CD4-positive, alpha-beta T cell treated with Interleukin-15 for 1 hour (primary cell): ENCODE measurements around the gene PTPN21.

Experiments used
- DNase-seq: peaks from one replicate; pipeline ENCODE4 v3.0.0-alpha.2; 2020

PTPN21 gene

DNA sequence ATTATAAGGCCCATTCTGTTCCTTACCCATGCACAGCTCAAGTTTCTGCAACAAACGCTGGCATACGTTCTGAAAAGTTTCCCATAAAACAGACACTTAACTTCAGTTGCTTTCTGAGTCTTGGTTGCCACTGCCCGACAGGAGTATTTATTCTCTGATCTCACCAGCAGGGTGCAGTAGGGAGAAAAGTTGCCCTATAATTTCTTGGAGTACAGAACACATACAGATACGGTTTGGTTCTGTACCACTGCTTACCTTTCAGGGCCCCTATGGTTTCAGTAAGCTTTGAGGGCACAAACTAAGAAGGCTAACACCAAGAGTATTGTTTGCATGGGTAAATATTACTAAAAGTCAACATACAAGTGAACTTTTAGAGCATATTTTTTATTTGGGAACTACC lies 91.5 kb downstream of the PTPN21 start:
- no peak for DNase-seq

DNA sequence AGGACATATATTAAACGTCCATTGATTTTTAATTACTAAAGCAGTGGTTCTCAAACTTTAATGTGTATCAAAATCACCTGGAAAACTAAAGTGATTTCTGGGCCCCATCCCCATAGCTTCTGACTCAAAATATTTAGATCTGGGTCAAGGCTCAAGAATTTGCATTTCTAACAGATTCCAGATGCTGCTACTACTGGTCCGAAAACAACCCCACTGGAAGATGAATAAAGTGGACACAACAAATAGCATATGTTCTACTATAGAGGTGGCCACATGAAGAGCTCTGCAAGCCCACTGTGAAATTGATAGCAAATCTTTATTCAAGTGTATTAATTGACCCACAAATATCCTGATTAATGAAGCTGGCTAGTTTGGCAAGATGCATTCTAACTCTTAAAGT lies 99.9 kb downstream of the PTPN21 start:
- no peak for DNase-seq

DNA sequence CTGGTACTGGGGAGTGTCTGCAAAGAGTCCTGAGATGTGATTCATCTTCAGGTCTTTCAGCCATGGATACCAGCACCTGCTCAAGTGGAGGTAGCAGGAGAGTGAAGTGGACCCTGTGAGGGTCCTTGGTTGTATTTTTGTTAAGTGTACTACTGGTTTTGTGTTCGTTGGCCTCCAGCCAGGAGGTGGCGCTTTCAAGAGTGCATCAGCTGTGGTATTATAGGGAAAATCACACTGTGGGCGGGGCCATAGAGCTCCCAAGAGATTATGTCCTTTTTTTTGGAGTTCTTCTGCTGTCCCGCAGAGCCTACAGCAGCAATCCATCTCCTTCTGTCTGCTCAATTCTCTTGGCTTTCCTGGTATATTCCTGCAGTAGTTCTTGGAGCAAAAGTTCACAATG lies 102.6 kb downstream of the PTPN21 start:
- no peak for DNase-seq

- DNase-seq = no peak
Measured at GRCh38 chr14:88439088-88439487, 115.7 kb downstream of the PTPN21 start.

DNA sequence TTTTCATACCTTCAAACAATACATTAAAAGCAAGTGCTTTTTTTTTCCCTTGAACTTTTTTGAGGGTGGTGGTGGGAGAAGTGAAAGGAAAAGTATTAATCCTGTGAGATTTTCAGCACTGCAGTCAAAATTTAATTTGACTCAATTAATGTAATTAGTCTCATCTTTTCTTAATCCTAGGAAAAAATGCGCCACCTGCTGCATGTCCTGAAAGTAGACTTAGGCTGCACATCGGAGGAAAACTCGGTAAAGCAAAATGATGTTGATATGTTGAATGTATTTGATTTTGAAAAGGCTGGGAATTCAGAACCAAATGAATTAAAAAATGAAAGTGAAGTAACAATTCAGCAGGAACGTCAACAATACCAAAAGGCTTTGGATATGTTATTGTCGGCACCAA lies 117.1 kb downstream of the PTPN21 start:
- DNase-seq = no peak

DNA sequence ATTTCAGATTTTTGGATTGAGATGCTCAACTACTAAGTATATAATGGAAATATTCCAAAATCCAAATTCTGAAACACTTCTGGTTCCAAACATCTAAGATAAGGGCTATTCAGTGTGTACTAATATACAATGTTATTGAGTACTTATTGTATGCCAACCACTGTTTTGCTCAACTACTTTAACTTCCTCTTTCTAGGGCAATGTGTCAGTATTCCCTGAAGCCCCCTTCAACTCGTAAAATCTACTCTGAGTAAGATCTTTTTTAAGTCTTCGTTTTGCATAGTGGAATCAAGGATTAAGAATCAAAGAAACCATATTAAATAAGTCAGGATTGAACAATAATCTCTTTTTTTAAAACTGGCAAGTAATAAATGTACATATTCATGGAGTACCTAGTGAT lies 123.8 kb downstream of the PTPN21 start:
- no peak for DNase-seq

- no peak for DNase-seq
Measured at GRCh38 chr14:88426271-88426670, 128.5 kb downstream of the PTPN21 start.

DNA sequence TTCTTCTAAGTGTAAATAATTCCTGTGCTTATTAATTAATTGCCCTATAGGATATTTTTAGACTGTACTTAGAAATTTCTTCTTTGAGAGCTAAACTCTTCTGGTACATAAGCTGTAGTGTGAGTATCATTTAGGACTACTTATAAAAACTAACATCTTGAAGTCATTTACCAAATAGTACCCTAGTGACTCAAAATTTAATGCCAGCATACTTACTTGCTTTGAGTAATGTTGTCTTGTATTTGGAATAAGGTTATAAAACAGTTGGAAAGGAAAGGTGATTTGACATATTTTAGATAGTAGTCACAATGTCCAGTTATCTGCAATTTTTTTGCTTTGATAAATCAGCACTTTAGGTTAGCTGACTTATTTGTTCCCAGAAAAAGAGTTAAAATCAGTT lies 130.2 kb downstream of the PTPN21 start:
- DNase-seq = no peak

DNA sequence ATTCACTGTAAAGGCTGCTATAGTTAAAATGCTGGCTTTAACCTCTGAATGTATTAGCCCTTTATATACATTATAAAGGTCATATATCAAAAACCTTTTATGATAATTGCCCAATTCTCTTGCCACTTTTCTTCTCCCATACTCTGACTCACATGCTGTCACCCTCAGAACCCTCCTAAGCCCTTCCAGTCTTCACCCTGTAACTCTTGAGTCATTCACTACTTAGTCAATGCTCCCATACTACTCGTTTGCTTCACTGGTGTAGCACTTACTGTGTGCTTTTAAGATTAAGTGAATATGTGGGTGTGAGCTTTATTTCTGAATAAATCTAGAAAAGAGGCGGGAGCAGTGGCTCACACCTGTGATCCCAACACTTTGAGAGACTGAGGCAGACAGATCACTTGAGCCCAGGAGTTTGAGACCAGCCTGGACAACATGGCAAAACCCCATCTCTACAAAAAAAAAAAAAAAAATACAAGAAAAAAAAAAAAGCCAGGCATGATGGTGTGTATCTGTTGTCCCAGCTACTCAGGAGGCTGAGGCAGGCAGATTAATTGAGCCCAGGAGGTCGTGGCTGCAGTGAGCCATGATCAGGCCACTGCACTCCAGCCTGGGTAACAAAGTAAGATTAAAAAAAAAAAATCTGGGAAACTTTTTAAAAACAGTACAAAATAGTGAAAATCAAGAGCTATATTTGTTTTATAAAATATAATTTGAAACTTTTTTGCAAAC lies 131.7 kb downstream of the PTPN21 start:
- DNase-seq = no peak

DNA sequence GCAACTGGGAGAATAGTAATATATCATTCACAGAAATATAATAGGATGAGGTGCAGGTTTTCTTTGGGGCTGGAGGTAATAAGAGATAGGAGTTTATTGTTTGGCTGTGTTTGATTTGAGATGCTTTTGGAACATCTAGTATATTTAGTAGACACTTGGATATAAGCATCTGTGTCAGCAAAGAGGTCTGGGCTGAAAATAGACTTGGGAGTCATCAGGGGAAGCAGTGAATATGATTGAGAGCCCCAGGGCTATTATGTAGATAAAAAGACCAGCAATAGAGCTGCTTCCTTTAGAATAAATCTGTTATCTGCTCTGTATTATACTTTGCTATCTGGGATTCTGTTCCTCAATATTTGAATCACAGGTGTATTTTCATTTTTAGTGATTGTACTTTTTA lies 132.8 kb downstream of the PTPN21 start:
- no peak for DNase-seq

DNA sequence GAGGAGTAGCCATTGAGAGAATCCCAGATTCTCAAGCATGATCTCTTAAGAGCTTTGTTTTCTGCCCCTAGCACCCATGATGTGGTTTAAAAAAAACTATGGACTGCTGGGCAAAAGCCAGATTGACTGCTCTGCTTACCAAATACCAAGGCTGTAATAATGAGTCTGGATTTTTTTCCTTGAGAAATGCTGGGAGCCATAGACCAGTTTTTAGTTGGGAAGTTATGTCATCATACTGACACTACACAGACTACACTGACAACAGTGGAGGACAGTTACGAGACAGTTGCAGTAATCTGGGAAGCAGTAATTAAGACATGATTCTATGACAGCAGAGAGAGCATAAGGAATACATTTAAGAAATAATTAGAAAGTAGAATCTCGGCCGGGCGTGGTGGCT lies 133.5 kb downstream of the PTPN21 start:
- no peak for DNase-seq

DNA sequence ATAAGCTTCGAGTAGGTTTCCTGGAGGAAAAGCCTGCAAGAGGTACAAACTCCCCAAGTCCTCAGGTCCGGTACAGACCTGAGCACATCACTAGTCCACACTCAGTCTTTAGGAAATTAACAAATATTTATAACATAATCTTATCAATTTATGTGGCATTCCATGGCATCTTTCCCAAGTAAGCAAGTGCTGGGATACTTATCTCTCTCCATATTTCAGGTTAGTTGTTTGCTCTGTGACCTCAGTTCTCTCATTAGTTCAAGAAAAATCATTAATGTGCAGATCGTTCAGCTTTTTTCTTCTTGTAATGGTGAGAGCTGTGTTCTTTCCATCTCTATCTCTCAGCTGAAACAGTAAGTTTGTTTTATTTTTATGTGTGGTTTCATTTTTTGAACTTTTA lies 134.6 kb downstream of the PTPN21 start:
- no peak for DNase-seq

GRCh38 chr14:88417594-88417993 lies 137.2 kb downstream of the PTPN21 start:
- no peak for DNase-seq
